KOPT-K1 (cell line): ENCODE data around the gene DYTN.

Source experiments
- H3K27ac ChIP-seq: fragments of 200-600 bp; sonication (generic); 2 replicates; pipeline ENCODE4 v1.5.1; 2016; ENCODE audit warnings: antibody characterized with exemption, mild to moderate bottlenecking, low read depth, low read length; ENCODE audit not compliant: poor library complexity, severe bottlenecking
- H3K36me3 ChIP-seq: fragments of 200-600 bp; sonication (generic); 2 replicates; pipeline ENCODE4 v1.5.1; 2017; ENCODE audit warnings: antibody characterized with exemption, mild to moderate bottlenecking, low read length, moderate library complexity; ENCODE audit not compliant: insufficient read depth
- H3K9me3 ChIP-seq: fragments of 200-600 bp; sonication (generic); 2 replicates; pipeline ENCODE4 v1.5.1; 2017; ENCODE audit warnings: antibody characterized with exemption, low read length, mild to moderate bottlenecking; ENCODE audit not compliant: insufficient read depth, poor library complexity, severe bottlenecking

DYTN gene

DNA sequence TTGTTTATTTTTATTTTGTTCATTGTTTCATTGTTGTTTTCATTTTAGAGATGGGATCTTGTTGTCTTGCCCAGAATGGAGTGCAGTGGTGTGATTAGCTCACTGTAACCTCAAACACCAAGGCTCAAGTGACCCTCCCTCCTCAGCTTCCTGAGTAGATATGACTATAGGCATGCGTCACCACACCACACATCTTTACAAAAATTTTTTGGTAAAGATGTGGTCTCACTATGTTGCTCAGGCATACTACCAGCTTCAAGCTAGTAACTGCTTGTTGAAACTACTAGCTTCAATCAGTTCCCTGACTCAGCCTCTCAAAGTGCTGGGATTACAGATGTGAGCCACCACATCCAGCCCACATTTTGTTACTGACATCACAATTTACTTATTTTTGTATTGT is 61.1 kb downstream of the DYTN start:
- Histone ChIP-seq H3K36me3 (no peaks in the 10 kb centered on the region), H3K9me3 (no peaks in the 10 kb centered on the region), H3K27ac (no peak overlapping the region)

DNA sequence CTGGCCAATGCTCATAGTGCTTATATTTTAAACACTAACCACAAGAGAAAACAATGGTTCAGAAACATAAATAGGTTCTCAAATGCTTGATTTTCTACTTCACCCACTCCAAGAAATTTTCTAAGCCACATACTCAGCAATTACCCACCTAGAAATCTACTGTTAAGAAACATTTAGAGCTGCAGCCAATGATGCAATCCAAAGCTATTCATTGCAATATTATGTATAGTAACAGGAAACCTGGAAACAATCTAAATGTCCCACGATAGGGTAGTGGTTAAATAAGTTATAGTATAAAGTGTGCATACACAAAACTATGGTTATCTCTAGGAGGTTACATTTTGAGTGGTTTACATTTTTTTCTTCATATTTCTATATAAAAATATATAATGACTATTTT is 70.2 kb downstream of the DYTN start:
- H3K36me3 ChIP-seq = no peaks in the 10 kb centered on the region
- H3K27ac ChIP-seq = no peak overlapping the region
- no peaks in the 10 kb centered on the region for H3K9me3 ChIP-seq

DNA sequence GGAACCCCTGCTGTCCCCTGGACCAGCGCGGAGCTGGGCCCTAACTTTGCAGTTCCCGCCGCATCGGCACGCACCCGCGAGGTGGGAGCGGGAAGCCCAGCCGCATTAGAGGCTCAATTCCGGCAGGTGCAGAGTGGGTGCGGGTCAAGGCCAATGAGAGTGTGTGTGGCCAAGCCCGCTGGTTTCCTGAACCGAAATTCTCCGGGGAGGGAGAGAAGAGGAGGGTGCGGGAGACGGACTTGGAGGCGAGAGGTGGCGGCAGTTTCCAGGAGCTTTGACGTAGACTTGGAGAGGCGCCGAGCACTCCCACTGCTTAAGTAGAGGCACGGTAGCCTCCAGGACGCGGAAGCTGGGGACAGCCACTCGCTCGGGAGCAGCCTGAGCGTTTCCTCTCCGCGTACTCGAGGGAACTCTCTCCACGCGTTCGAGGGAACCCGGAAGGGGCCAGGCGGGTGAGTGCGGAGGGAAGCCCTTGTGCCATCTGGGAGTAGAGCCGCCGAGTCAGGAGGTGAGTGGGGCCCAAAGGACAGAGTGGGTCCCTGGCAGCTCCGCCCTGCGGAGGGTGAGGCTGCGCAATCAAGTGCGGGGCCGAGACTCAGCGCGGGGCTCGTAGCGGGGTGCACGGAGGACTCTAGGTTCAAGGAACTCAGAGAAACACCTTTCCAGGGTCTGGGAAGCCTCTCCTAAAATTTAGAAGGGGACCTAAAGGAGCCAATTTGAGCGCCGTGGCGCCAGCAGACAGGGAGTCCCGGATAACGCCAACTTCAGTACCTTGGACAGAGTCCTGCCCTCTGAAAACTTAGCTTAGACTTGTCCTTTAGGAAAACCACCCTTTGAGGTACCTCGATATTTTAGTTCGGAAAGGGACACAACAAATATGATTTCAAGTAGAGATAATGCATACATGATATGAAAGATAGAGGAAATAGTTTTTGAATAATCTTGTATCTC is 75.8 kb downstream of the DYTN start, which contains the start of gene FAM237A:
FAM237A (plus strand) TSS at position 413 of the 951 bp plus-strand sequence. CDS start 1,750 bp downstream, outside the sequence.
- Histone ChIP-seq H3K36me3 (no peaks in the 10 kb centered on the region), H3K27ac (no peak within 1 kb of the TSS), H3K9me3 (no peaks in the 10 kb centered on the region)

DNA sequence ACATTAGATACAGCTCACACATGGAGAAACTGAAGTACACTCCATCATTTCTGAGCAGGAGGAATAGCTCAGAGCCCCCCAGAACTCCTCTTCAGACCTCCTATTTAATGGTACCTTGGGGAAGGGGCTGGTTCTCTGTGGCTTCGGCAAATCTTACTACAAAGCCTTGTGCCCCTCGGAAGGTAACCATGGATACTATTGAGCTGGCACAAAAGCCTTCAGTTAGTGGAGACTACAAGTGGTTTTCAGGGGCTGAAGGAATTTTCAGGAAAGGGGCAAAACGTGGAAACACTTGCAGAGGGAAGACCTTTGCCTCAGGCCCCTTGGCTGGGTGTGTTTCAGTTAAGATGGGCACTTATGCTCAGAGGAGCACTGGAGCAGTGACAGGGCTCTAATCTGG is 77.0 kb downstream of the DYTN start:
- no peak overlapping the region for H3K27ac ChIP-seq
- no peaks in the 10 kb centered on the region for H3K9me3 ChIP-seq
- H3K36me3 ChIP-seq = no peaks in the 10 kb centered on the region

DNA sequence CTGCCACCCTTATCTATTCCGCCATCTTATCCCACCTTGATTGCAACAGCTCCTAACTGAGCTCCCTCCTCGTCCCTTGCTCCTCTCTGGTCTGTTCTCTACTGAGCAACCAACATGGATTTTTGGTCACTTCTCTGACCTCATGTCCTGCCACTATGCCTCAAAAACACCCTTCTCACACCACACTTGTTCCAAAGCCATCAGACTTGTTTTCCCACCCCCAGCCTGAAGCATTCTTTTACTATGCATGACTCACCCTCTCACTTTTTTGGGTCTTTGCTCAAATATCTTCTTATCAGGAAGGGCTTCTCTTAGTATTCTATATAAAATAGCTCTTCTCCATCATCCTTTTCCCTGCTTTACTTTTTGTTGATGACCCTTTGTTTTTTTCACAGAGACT is 78.6 kb downstream of the DYTN start:
- no peaks in the 10 kb centered on the region for H3K36me3 ChIP-seq
- H3K27ac ChIP-seq = no peak overlapping the region
- H3K9me3 ChIP-seq = no peaks in the 10 kb centered on the region

DNA sequence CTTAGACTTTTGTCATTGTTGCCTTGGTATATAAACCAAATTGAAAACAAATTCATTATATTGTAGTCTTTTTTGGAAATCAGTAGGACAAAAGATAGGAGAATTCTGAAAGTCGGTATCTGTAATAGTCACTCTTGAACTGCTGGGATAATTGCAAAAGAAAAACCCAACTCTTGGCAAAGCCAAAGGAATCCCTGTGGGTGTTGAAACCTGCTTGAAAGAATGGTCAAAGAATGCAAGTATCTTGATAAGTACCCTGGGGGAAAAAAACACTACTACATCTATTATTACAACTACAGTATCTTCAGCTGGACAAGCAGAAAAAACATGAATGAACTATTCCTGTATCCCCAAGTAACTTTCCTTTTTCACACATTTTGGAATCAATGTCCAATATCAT is 83.2 kb downstream of the DYTN start:
- no peak overlapping the region for H3K27ac ChIP-seq
- H3K36me3 ChIP-seq = no peaks in the 10 kb centered on the region
- no peaks in the 10 kb centered on the region for H3K9me3 ChIP-seq

DNA sequence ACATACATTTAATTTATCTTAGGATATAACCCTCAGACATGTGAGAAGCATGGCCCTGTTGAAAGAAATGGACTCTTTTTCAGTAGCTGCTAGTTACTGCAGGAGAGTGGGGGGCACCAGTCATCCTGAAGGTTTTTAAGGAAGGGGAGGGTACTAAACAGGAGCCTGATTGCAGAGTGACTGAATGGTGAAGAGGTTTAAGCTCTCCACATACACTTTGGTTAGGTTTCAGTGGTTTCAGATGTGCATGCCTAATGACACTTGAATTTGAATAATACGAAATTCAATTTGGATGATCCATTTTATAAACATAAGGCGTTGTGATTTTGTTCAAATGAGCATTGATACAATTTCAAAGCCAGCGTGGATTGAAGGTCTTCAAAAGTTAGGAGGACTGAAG is 86.9 kb downstream of the DYTN start:
- Histone ChIP-seq H3K27ac (no peak overlapping the region), H3K9me3 (no peaks in the 10 kb centered on the region), H3K36me3 (no peaks in the 10 kb centered on the region)

DNA sequence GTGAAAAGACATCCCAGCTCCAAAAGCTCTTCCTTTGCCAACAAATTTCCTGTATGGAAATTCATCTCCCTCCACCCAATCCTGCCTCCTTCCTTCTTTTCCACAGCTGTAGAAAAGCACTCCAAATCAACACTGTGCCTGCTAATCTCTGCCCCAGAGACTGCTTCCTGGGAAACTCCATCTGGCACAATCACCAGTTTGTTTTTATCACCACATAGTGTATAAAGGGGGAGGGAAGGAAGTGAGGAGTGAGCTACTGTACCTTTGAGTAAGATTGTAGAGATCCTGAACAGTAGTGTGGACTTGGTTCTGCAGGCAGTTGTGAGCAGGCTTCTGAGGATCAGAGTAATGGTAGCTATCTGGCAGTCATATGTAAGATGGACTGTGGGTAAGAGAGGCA is 90.6 kb downstream of the DYTN start:
- H3K9me3 ChIP-seq = no peaks in the 10 kb centered on the region
- no peaks in the 10 kb centered on the region for H3K36me3 ChIP-seq
- H3K27ac ChIP-seq = no peak overlapping the region

DNA sequence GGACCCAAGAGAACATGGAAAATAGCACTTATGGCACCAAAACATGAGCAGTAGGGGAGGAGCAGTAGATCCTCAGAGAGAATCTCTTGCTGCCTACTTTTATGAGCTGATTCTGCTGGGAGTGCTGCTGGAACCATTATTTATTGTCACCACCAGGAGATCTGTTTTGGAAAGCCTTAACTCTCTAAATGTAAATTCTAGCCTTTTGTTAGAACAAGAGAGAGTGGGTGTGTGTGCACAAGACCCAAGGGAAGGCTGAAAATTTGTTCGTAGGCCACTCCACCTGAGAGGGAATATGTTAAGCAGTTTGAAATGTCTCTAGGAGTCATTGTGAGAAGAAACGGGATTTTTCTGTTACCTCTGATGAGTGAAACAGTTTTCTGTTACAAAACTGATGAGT is 92.1 kb downstream of the DYTN start:
- H3K36me3 ChIP-seq = no peaks in the 10 kb centered on the region
- H3K27ac ChIP-seq = no peak overlapping the region
- H3K9me3 ChIP-seq = no peaks in the 10 kb centered on the region

DNA sequence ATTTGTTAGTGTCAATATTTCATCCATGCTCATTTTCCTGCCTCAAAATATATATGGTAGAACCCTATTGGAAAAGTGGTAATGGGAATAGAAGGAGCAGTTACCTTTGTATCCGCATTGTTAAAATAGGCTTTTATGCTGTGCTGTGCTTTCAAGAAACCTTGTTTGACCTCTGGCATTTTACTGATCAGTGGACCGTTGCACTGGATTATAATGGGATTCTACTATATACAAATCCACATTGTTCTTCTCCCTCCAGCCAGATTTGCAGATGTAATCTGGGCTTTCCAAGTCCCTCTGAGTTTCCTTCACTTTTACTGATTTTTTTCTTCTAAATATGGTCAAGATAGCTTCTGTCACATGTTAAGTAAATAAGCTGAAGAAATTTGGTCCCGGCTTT is 99.2 kb downstream of the DYTN start:
- Histone ChIP-seq H3K9me3 (no peaks in the 10 kb centered on the region), H3K36me3 (no peaks in the 10 kb centered on the region), H3K27ac (no peak overlapping the region)

DNA sequence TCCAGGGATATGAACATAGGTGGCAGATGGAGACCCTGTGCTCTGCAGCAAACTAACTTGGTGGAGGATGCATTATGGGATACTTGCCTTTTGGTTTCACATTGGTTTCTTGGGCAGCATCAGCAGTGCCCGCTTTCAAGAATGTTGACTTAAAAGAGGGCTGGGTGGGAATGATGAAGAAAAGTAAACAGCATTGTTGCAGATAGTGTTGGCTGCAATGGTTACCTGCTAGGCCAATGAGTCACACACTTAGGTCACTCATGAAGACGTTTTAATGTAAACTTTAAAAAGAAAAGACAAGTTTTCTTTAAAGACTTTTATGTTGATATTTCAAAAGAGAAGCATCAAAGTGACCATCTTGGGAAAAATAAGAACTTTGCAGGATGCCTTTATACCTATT is 102.0 kb downstream of the DYTN start:
- H3K36me3 ChIP-seq = no peaks in the 10 kb centered on the region
- no peaks in the 10 kb centered on the region for H3K9me3 ChIP-seq
- no peak overlapping the region for H3K27ac ChIP-seq

DNA sequence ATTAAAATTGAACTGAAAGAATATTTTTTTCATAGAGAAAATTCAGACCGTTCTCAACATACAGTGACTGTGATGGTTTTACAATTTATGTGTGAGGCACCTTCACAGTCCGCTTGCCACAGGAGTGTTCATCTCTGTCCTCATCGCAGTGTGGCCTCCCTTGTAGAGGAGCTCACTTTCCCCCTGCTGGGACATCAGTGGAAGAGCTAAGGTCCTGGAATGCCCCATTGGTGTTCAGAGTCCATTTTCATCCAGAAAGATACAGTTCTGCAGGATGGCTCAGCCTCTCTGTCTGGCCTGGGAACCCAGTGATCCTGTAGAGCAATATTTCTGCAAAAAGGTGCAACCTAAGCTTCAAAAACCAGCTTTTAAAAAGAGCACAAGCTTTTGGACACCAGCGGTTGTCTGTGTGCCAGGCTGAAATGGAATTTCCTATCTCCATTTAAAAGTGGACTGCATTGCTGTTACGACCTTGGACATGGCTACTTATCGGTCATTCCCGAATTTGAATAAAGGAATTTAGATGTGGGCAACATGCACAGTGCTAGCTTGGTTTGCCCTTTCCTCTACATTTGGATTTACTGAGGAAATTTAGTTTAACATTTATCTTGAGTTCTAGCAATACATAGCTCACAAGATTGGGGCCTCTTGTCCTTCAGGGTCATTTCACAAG is 102.6 kb downstream of the DYTN start:
- H3K9me3 ChIP-seq = no peaks in the 10 kb centered on the region
- no peaks in the 10 kb centered on the region for H3K36me3 ChIP-seq
- no peak overlapping the region for H3K27ac ChIP-seq

DNA sequence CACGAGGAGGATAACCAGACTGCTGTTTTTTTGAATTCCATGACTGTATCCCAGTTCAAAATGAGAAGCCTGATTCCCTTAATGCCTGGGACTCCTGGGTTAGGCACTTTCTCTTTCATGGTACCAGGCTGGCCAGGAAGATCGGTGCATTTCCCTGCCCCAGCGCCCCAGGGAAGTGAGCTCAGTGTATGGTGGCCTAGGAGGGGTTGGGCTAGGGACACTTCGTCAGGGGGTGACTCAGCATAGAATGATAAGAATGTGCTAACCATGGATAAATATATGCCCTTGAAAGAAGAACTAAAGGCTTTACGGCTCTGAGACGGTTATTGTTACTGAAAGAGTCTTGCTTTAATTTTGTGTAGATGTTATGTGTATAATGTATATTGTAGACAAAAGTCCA is 103.4 kb downstream of the DYTN start:
- Histone ChIP-seq H3K36me3 (no peaks in the 10 kb centered on the region), H3K27ac (no peak overlapping the region), H3K9me3 (no peaks in the 10 kb centered on the region)

DNA sequence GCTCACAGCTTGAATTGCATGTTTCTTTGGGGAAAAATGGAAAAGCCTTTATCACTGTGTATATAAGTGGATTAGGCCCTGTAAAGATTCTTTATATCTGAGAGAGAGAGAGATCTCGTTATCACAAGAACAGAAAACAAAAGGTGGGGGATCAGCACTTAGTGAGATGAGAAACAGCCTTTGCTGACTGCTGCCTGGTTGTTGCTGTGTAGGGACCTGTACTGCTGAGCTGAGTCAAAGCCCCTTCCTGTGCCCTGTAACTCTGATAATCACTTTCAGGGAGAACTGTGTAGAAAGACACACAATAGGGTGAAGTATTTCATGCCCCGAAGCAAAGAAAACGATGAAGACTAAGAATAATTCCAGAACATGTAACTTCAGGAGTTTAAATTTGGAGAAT is 106.5 kb downstream of the DYTN start:
- Histone ChIP-seq H3K9me3 (no peaks in the 10 kb centered on the region), H3K27ac (no peak overlapping the region), H3K36me3 (no peaks in the 10 kb centered on the region)

DNA sequence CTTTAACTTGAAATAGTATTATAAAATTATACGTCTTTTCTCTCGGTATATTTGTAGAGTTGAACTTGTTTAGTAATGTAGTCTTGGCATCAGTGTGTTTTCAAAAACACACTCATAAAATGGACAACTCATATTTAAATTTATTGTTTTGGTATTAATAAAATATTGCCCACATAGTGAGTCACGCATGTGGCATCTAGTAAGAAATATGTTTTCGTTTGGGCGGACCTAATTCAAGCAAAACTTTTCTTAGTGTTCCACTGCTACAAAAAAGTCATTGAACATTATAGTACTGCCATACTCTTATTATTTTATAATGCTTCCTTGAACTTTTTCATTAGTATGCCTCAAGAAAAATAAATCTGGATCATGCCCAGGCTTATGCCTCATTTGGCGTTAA is 107.0 kb downstream of the DYTN start:
- H3K27ac ChIP-seq = no peak overlapping the region
- no peaks in the 10 kb centered on the region for H3K9me3 ChIP-seq
- H3K36me3 ChIP-seq = no peaks in the 10 kb centered on the region

DNA sequence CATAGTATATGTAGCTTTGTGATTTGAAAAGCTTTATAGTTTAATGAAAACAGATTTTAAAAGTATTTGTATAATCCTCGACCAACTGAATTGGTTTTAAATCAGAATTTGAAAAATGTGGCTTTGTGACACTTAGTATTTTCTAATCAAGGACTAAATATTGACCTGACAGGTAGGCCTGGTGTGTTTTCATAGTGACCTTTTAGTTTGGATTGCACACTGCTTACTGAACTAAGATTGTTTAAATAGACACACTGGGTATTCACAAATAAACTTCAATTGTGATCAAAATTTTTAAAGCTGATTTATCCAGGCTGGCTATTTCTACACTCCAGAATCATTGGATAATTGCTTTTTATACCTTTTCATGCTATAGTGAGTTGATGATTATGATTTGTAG is 107.7 kb downstream of the DYTN start:
- H3K9me3 ChIP-seq = no peaks in the 10 kb centered on the region
- no peaks in the 10 kb centered on the region for H3K36me3 ChIP-seq
- H3K27ac ChIP-seq = no peak overlapping the region
